GM12872 (cell line): ENCODE results near the gene PRPF6.

Experiments used
- TF ChIP-seq, protein P1 (sequence below): IDR thresholded peaks from 3 replicates; pipeline ENCODE4 v1.5.1; 2011; ENCODE audit warnings: low read depth, mild to moderate bottlenecking, low read length, moderate library complexity; ENCODE audit not compliant: insufficient read depth

Gene PRPF6

GRCh38 chr20:63966172-63966943, 14.6 kb upstream of the PRPF6 start:
- TF ChIP-seq, protein P1, sequence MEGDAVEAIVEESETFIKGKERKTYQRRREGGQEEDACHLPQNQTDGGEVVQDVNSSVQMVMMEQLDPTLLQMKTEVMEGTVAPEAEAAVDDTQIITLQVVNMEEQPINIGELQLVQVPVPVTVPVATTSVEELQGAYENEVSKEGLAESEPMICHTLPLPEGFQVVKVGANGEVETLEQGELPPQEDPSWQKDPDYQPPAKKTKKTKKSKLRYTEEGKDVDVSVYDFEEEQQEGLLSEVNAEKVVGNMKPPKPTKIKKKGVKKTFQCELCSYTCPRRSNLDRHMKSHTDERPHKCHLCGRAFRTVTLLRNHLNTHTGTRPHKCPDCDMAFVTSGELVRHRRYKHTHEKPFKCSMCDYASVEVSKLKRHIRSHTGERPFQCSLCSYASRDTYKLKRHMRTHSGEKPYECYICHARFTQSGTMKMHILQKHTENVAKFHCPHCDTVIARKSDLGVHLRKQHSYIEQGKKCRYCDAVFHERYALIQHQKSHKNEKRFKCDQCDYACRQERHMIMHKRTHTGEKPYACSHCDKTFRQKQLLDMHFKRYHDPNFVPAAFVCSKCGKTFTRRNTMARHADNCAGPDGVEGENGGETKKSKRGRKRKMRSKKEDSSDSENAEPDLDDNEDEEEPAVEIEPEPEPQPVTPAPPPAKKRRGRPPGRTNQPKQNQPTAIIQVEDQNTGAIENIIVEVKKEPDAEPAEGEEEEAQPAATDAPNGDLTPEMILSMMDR: no peak

GRCh38 chr20:63966944-63967322, 14.0 kb upstream of the PRPF6 start:
- TF ChIP-seq, protein P1: no peak

GRCh38 chr20:63967330-63968135, 13.4 kb upstream of the PRPF6 start:
- TF ChIP-seq, protein P1: no peak

GRCh38 chr20:63968136-63968927, 12.6 kb upstream of the PRPF6 start:
- TF ChIP-seq, protein P1: no peak

DNA sequence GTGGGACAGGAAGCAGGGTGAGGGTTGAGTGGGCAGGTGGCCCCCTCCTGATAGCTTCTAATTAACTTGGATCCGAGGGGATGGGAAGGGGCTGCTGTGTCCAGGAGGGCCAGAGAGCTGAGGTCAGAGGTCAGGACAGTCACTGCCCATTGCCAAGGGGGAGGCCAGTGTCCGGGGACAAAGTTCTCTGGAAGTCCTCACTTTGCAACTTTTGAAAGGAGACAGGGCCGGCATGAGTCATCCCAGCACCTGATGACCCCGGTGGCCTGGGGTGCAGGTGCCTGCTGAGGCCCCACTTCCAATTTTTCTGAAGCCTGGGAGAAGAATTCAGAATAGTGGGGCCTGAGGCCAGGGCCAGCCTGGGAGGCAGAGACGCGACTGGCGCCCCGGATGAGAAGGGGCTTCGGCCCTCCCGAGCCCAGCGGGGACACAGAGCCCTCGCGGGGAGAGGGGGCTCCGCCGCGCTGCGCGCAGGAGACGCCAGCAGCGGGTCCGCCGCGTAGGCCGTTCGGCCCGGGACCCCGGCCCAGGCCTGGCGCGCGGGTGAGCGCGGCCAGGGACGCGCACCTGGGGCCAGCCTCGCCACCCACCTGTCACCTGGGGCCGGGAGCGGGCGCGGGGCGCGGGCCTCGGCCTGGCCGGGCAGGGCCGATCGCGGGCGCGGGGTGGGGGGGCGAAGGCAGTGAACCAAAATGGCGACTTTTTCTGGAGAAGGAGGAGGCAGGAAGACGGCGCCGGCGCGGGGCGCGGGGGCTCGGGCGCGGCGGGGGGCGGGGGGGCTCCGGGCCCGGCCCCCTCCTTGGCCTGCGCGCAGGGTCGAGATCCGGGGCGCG, 11.8 kb upstream of the PRPF6 start:
- TF ChIP-seq, protein P1: no peak

- TF ChIP-seq, protein P1: 0 out of 3 replicates have a peak, but pooled peaks have one; percentile 7
Measured at GRCh38 chr20:63969838-63970713, 10.9 kb upstream of the PRPF6 start, which contains the start of gene ZNF512B. Gene ZNF512B, minus strand, starts transcription at chr20:63969930. Its CDS starts 1,980 bp downstream, at chr20:63967950.
